OCI-LY3 (cell line): ENCODE results near the gene IGFL3.

Experiments
- CTCF ChIP-seq: fragments of 200-600, 300-600 bp; sonication (generic); IDR thresholded peaks from 2 replicates; pipeline ENCODE4 v1.5.1; 2014; ENCODE audit warnings: antibody characterized with exemption, low read length, low read depth
- EZH2phosphoT487 ChIP-seq: fragments of 200-600 bp; shearing (Covaris generic); IDR thresholded peaks from 2 replicates; pipeline ENCODE4 v1.6.1; 2018; ENCODE audit warnings: antibody characterized with exemption, mixed run types, low read depth

DNA sequence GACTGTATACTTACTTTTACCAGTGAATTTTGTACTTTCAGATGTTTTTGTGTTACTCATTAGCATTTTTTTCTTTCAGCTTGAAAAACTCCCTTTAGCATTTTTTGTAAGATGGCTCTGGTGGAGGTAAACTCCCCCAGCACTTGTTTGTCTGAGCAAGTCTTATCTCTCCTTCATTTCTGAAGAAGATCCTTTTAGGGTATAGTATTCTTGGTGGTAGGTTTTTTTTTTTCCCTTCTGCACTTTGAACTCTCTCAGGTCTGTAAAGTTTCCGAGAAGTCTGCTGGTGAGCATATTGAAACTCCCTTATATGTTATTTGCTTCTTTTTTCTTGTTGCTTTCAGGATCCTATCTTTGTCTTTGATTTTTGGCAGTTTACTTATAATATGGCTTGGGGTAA, 35.1 kb downstream of the IGFL3 start:
- TF ChIP-seq CTCF (no peak), EZH2phosphoT487 (no peak)
